AML-193 (cell line): Measurements from ENCODE around the gene ANKRD33B.
"Not testable (repeated sequence)": the region's sequence is repeated elsewhere in the genome, so short reads cannot be mapped to it uniquely, and the experiment has no call there.

Experiments used
- DNase-seq, 2 experiments: peaks; one replicate each; lab custom pipeline; 2025; lab: John Stamatoyannopoulos, UW

Gene ANKRD33B

DNA sequence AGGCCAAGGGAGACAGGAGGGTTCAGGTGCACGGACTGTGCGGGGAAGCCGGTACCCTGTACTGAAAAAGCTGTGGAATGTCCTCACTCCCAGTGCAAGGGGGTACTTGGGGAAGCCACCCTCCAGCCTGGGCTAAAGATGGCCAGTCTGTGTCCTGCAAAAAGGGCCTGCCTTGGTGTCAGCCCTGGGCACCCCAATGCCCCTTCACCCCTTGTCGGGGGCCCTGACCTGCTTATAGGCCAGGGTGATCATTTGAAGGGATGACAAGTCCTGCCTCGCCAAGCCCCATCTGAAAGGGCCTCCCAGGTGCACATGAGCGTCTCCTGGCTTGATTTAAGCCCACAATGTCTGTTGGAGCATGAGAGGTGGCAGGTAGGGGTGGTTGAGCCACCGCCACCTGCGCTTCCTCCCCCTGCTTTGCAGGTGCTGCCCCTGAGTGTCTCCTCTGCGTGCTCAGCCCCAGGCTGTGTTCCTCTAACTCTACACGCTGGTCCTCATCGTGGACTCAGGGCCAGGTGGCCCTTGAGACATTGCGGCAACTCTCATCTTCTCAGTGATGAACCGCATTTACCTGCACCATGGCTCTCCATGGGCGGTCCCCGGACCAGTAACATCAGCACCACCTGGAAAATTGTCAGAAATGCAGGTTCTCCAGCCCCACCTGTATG is 97.0 kb downstream of the ANKRD33B start:
- DNase-seq, result no peak

DNA sequence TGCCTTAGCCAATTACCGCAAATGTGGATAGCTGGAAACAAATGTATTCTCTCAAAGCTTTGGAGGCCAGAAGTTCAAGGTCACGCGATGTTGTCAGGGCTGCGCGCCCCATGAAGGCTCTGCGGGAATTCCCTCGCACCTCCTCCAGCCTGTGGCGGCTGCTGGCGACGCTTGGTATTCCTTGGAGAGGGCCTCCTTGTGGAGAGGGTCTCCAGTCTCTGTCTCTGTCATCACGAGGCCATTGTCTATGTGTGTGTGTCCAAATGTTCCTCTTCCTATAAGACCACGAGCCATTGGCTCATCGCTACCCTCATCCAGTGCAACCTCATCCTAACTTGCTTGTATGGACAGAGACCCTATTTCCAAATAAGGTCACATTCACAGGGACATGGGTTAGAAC is 97.5 kb downstream of the ANKRD33B start:
- no peak for DNase-seq

DNA sequence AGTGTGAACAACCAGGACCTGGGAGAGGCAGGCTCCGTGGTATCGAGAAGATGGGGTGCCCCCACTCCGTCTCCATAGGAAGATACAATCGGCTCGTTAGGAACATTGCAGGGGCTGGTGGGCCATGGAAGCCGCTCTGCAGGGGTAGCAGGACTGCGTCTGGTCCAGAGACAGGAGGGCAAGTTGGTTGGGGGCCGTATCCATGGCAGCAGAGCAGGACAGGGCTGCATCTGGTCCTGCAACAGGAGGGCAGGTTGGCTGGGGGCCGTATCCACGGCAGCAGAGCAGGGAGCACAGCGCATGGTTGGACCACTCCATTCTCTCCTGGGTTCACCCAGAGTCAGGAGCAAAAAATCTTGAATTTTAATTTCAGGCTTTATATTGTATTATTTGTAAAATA is 98.2 kb downstream of the ANKRD33B start:
- DNase-seq, result no peak

DNA sequence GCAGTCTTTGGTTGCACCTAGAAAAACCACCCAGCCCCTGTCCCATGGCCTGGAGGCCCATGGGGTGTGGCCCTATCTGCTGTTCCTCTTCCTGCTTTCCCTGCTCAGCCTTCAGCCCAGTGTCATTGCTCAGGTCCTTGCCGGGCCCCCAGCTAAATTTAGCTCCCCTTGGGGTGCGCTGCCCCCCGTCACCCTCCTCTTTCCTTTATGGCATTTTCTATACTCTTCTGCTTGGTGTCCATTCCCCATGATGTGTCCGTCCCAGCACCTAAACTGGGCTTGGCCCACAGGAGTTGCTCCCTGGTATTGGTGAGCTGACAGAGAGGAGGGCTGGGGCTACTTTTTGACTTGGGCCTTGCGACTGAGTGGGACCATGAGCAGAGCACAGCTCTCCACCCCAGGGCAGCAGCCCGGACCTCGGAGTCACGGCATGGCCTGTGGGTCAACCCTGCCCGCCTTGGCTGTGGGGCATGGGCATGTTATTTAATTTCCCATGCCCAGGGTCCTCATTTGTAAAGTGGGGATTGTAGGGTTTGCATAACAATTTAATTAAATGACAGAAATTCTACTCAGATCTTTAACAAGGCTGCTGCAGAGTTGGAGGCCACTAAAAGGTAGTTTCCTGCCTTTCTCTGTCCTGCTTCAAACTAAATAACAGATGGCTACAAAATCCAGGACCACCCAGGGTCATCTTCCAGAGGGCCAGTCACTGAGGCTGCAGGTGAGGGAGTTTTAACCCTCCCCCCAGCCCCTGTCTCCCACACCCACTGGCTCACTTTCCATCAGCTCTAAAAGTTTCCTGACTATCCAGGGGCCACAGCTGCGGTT is 99.0 kb downstream of the ANKRD33B start:
- DNase-seq, result no peak

DNA sequence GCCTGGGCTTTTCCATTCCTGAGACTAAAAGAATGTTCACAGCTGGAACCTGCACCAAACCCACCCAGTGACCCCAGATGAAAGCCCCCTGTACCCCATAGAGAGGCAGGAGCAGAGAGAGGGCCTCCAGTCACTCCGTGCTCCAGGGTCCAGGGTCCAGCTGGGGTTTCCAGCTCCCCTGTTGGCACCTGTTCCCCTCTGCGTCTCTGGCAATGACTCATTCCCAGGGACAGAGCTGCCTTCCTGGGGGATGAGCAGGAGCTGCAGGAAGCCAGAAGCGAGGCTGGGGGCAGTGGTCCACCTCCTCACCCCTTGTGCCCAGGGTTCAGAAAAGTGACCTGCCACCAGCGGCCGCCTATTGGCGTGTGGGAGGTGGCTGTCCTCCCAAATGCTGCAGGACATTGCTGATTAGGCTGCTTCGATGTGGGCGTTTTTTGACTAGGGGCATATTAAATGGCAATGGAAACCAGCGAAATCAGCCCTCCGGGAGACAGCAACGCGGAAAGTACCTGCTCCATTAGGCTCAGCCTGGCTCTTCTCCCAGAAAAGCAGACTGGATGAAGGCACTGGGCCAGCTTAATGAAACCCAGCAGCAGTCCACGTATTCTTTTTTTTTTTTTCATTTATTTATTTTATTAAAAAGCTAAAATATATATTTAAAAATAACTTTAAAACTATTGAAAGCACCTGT is 99.8 kb downstream of the ANKRD33B start:
- no peak for DNase-seq

DNA sequence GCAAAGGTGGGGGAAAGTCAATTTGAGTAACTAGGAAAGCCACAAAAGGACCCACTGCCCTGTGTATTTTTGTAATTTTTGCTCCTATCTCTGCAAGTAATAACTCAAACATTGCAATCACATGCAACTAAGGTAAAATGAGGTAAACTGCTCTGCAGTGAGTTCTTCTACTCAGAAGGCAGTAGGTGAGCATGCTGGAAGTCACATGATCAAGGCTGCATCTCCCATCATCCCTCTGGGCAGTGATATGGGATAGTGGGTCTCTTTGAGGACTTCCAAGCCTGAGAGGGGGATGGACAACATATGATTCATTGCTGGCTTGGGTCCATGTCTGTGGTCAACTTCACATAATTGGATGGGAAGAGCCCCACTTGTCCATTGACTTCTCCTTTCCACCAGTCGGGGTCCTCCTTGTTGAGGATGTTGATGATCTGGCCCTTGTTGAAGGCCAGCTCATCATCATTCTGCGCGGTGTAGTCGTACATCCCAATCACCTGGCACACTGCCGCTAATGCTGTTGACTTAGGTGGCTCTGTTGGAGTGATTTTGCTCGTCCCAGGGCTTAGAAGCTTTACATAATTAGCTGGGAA is 100.4 kb downstream of the ANKRD33B start:
- not testable (repeated sequence) for DNase-seq

DNA sequence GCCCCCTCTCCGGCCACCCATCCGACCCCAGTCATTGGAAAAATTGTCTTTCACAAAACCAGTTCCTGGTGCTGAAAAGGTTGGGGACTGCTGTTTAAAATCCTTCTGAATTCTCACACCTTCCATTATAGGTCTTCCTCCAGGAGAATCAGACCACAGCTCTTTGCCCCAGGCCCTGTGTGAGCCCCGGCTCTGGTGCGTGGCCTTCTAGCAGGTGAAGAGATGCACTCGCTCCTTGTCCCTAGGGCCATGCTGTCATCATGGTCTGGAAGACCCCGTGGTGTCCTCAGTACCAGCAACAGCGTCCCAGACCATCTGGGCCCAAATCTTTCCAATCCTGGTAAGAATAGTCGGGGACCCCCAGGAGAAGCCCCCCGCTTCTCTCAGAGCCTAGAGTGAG is 101.9 kb downstream of the ANKRD33B start:
- no peak for DNase-seq

DNA sequence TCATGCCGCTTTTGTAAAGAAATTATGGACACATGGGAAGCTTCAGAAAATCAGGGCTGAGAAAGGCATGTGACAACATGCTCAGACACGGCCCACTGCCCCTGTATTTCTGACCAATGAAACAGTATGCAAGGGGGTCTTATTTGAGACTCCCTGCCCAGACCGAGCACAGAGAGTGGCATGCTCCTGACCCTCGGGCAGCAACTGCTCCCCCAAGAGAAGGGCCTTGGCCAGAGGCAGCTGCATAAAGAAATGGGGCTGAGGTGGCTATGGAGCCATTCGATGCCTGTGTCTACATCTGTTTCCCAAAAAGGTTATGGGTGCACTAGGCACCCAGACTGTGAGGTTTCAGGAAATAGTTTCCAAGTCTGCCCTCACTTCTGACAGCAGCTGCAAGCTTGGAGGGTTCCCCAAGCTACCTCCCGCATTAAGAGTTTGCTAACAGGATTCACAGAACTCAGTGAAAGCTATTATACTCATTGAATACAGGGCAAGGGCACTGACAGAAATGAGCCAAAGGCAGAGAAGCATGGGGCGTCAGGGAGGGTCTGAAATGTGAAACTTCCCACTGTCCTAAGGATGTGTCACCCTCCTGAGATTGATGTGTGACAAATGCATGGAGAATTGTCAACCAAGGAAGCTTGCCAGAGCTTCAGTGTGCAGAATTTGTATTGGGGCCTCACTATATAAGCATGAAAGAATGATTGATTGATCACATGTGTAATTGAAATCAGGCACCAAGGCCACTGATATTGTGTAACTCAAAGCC is 102.8 kb downstream of the ANKRD33B start:
- no peak for DNase-seq

DNA sequence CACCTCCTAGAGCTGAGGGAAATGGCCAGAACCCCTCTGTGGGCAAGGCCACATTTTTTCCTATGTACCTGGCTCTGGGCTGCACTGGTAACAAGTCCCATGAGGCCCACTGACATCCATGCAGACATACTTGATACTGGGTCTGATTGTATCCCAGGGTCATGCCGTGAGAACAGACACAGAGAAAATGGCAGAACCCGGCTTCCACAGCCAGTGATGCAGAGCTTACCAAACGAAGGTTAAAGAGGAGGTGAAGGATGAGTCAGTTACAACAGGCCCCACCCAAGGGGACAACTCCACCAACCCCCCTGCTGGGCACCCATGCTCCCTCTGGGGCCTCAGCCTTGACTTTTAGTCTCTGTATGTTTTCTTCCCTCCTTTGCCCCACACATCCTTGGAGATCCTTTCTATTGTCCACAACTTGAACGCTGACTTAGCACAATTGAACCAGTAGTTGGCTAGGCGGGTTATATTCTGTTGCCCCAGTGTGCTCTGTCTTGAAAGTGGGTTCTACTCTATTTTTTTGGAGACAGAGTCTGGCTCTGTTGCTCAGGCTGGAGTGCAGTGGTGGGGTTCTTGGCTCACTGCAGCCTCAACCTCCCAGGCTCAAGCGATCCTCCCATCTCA is 103.7 kb downstream of the ANKRD33B start:
- no peak for DNase-seq

DNA sequence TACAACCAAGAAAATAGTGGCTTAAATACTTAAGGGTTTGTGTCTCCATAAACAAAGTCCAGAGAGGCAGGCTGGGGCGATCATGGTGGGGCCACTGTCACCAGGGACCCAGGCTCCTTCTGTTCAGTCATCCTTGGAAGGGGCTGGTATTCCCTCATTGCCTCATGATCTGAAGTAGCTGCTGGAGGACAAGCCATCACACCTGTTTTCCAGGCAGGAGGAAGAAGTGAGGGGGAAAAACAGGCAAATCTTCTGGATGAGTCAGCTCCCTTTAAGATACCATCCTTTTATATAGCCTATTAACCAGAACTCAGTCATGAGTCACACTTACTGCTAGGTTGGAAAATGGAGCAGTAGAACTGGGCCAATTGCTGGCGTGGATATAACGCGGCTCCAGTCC is 104.8 kb downstream of the ANKRD33B start:
- no peak for DNase-seq

DNA sequence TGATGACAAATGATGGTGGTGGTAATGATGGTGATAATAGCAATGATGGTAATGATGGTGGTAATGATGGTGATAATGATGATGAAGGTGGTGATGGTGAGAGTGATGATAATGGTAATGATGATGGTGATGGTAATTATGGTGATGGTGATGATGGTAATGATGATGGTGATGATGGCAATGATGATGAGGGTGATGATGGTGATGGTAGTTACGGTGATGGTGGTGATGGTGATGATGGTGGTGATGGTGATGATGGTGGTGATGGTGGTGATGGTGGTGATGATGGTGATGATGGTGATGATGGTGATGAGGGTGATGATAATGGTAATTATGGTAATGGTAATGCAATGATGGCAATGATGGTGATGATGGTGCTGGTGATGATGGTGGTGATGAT is 106.1 kb downstream of the ANKRD33B start:
- no peak for DNase-seq

DNA sequence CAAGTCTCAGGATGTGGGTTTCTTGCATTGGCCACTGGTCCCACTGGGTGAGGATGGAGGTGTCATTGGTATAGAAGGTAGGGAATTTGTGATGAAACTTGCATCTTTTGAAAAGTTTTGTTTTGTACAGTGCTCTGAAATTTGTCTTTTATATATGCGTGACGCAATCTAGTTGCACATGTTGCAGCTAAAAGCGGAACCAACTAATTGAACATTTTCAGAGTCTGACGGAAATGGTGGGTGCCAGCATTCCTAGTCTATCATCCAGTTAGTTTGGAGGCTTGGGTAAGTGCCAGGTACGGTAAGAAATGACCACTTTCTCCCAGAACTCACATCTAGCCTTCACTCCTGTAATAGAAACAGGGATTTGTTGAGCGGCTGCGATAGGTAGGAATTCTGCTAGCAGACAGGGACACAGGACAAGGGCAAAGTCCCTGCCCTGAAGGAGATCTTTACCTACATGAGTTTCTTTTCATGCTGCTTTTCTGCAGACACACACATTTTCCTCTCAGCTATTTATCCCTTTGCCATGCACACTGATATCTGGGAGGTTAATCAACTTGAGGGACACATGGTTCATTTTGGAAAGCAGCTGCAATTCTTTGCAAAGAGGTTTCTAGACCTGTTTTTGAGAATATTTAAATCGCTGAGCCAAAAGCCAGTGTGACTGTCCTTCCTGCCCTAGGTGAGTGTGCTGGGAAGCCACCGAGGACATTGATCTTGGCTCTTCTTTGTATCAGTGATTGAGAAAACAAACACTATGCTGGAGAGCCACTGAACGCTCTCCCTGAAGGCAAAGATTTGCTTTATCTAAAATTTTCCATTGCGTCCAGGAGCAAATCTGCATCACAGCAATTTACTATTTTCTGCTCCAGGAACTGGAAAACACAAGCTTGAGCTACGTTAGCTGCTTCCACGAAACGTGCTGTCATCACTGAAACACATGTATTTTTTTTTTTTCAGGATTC is 107.5 kb downstream of the ANKRD33B start:
- no peak for DNase-seq

DNA sequence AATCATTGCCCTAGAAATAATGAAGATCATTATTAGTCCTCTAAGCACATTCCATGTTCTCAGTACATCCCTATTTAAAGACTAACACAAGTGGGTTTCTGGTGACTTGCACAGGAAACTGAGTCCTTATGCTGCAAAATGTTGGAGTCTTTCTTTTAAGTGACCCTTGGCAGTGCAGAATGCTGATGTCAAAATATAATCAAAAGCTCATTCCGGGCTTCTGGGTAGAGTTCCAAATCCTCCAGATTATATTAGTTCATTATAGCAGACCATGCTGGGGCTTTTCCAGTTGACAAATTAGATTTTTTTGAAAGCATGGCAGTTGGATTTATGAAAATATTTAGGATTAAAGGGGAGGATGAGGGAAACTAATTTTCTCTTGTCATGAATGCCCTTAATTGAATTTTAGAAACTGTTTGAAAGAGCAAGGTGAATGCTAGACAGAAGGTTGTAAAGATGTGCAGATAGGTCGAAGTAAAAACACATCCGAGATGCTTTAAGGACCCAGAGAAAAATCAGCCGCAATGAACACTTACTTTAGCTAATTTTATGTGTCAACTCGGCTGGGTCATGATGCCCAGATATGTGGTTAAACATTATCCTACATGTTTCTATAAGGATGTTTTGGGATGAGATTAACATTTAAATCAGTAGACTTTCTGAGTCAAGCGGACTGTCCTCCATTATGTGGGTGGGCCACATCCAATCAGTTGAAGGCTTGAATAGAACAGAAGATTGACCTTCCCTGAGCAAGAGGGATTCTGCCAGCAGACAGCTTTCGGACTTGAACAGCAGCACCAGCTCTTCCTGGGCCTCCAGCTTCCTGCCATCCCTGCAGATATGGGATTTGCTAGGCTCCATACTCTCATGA is 108.5 kb downstream of the ANKRD33B start:
- DNase-seq, result no peak

DNA sequence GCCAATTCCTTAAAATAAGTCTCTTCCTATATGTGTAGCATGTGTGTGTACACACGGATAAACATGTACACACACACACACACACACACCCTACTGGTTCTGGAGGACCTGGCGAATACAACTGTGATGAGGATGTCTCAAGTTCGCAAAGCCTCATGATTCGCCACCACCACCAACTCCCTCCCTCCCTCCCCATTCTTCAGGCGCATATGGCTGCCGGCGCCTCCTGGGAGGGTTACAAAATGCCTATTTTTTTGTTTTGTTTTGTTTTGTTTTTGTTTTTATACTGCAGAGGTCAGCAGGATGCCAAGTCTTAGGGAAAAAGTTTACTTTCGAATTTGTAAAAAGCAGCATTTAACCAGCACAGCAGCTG is 109.1 kb downstream of the ANKRD33B start:
- DNase-seq, result no peak

DNA sequence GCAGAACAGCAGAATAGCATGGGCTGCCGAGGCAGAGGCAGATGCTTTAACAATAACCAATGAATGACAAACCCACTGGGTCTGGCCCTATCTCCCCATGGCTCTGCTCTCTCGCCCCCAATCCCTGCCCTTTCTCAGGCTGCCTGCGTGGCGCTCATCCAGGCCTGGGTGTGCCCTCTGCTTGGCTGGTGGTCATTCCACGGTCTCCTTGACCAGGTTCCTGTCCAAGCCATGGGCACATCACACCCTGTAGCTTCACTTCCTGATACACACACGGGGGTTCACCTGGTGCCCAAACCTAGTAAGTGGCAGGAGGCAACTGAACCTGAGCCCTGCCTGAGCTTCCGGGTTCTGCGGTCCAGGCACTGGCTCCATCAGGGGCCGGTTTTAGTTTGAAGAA is 109.5 kb downstream of the ANKRD33B start:
- DNase-seq, result no peak

DNA sequence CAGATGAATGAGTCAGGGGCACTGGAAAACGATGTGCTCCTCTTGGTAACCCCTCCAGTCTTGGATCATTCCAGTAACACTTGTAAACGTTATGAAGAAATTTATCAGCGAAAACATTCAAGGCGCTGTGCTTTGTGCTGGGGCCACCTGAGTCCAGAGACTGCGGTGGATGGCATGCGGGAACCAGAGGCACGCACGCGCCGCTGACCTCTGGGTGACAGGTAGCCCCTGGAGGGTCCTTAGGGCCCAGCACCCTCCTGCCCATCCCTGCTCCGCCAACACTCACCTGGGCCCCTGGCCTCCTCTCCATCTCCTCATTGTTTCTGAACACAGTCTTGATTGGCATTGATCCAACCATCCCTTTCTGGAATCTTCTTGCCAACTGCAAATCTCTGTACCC is 110.2 kb downstream of the ANKRD33B start:
- DNase-seq, result no peak

DNA sequence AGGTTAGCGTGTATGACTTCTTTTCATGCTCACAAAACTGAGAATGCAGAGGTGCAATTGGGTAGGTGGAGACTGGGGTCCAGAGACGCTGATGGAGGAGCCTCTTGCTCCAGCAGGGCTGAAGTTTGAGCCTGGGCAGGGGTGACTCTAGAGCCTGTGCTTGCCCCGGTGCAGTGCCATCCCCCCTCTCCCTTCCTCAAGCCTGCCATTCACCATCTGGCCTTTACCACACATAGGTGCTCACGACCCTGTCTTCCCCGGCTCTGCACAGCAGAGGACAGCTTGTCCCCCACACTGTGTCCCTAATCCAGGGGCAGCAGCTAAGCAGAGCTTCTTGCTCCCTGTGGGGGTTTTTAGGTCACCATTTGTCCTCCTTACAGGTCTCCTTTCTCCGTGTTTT is 110.7 kb downstream of the ANKRD33B start:
- DNase-seq, result no peak

DNA sequence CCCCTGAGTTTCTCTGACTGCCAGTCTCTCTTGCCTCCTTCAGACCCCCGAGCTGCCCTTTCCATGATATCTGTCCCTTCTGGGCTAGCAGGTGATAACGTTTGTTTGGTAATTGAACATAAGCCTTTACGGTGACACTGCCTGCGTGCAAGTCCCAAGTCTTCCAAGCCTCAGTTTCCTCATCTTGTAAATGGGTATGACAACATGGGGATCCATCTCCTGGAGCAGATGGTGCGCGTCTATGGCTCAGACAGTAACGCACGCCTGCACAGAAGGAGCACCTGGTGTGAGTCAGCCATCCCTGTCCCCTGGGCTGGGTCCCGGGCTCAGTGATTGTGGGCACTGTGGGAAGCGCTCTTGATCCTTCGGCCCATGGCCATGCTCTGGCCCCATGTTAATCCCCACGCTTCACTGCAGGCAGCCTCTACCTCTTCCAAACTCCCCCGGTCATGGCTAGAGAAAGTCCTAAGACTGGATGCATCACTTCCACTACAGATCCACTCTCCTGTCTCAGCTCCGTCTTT is 111.4 kb downstream of the ANKRD33B start:
- no peak for DNase-seq

DNA sequence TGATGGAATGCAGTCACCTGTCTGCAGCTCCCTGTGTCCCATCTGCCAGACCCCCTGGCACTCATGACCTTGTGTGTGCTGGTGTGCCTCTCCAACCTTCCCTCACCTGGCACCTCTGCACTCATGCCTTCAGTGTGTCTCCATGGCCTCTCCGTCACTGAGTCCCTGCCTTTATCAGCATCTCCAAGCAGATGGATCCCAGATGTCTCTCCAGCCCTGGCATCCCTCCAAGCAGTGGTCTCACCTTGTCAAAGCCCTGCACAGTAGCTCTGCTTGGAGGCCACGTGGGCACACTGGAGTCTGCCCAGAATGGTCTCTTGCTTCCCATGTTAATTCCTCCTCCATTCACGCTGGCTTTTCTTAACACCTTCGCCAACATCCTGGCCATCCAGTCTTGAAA is 112.4 kb downstream of the ANKRD33B start:
- DNase-seq, result no peak
